ENCODE measurements around the gene FAXDC2.
"Not testable (repeated sequence)": the region's sequence is repeated elsewhere in the genome, so short reads cannot be mapped to it uniquely, and the experiment has no call there.

Gene FAXDC2

DNA sequence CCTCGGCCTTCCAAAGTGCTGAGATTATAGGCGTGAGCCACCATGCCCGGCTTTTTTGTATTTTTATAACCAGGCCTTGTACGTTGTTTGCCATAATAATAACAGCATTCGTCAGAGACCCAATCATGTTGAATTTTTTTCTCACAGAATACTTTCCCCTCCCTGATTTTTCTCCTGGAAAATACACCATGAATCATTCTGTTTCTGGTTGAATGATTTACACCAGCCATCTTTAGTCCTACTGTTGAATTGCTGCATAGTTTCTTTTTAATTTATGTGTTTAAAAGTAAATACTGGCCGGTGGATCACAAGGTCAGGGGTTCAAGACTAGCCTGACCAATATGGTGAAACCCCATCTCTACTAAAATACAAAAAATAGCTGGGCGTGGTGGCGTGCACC lies 11.5 kb upstream of the FAXDC2 start:
- no peak for DNase-seq (ENCODE audit: low spot score)

DNA sequence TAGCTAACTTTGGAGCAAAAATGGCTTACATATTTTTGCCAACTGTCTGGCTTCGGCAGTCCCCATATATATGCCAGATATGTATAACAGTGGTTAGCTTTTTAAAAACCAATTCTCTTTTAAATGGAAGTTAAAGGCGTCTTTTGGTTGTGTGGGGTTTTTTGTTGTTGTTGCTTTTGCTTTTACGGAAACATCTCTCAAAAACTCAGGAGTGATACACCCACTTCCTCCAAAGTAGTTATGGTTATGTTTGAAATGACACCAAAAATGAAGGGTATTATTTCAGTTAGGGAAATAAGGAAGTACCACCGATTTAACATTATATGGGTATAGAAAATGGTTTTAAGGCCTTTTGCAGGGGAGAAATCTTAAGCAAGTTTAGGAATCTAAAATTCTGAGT lies 10.4 kb upstream of the FAXDC2 start:
- DNase-seq (ENCODE audit: low spot score) = no peak

GRCh38 chr5:154860123-154860522 lies 9.7 kb upstream of the FAXDC2 start:
- no peak for DNase-seq (ENCODE audit: low spot score)

- peak; percentile 41 for DNase-seq (ENCODE audit: low spot score)
These were observed 8.8 kb upstream of the FAXDC2 start for GRCh38 chr5:154858972-154859871.

DNA sequence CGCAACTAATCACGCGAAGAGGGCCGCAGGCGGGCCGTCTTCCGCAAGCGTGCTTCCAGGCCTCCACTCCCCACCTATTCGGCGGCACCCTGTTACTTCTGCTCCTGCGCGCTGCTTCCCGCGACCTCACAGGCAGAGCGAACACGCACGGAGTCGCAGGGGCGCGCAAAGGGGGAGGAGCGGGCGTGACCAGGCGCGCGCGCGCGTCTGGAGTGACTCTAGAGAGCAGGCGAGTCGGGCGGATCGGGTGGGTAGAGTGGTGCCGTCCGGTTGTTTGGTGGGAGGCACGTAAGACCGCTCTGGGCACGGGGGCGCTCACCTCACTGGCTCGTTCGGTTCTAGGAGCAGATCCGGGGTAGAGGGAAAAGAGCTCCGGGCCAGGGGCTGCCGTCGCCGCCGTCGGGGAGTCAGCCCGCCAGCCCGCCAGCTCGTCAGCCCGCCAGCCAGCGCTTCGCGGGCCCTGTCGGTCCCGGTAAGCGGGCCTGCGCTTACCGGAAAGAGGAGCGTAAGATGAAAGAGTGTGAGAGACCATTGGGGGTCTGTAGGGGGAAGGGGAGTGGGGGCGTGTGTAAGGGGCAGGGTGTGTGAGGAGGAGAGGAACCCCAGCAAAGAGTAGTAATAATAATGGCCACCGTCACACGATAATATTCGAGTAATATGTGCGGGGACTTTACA lies 8.0 kb upstream of the FAXDC2 start, which contains the start of gene CNOT8:
CNOT8 (plus strand) TSS at position 331 of the 675 bp plus-strand sequence. CDS start 4,652 bp downstream, outside the sequence.
- DNase-seq (ENCODE audit: low spot score) = peak; percentile 91

DNA sequence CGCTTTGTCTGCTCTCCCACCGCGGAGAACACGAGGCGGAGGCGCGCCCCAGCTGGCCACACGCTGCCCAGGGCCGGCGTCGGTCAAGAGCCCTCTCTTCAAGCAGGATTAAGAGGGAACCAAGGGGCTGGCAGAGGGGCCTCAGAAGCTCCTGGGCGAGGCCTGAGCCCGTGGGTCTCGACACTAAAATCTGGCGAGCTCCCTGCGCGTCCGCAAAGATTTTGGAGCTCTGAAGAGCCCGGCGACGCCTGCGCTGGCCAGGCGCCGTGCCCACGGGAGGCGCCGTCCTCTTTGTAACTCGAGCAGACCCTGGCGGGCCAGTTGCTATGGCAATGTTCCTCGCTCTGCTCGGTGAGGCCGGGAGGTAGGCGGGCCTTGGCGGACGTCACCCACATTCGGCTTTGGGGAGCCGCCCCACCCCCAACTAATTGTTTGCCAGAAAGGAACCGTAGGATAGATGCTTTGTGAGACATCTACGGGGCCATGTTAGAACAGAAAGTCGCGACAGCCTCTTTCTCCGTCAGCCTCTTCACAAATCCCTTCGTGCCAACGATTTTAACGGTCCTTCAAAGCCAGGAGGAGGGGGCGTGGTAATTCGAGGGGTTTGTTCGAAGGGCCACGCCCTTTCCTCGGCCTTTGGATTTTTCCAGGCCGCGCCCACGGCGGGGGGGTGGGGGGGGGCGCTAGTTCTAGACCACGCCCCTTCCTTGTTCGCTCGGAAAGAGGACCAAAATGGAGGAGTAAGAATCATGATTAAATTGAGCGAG lies 7.3 kb upstream of the FAXDC2 start:
- DNase-seq (ENCODE audit: low spot score) = peak; percentile 83

- no peak for DNase-seq (ENCODE audit: low spot score)
These were observed 948 bp upstream of the FAXDC2 start for GRCh38 chr5:154851351-154851750.

- no peak for DNase-seq (ENCODE audit: low spot score)
These were observed 607 bp downstream of the FAXDC2 start for GRCh38 chr5:154849791-154850201.

DNA sequence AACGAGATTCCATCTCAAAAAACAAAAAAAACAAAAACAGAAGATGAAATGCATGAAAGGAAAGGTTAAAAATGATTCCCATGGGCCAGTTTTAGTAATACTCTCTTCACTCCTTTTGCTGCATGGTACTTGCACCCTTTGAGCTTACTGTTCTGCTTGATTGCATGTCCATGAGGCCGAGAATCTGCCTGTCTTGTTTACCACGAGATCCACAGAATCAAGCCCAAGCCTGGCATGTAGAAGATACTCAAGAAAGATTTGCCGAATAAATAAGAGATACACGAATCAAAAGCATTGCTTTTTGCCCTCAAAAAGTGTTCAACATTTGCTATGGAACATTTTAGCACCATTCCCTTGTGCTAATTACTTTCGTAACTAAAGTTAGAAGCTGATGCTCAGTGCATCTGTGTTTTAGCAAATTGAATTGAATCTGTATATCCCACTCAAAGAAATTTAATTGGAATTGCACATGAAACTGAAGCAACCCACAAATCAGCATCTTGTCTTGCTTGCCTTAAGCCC lies 1.1 kb downstream of the FAXDC2 start:
- no peak for DNase-seq (ENCODE audit: low spot score)

- no peak for DNase-seq (ENCODE audit: low spot score)
These were observed 5.6 kb downstream of the FAXDC2 start for GRCh38 chr5:154844809-154845208.

- DNase-seq (ENCODE audit: low spot score) = no peak
These were observed 7.5 kb downstream of the FAXDC2 start for GRCh38 chr5:154842689-154843530.

- no peak for DNase-seq (ENCODE audit: low spot score)
These were observed 9.1 kb downstream of the FAXDC2 start for GRCh38 chr5:154841273-154841661.

GRCh38 chr5:154840435-154841272 lies 9.7 kb downstream of the FAXDC2 start:
- peak; percentile 79 for DNase-seq (ENCODE audit: low spot score)

DNA sequence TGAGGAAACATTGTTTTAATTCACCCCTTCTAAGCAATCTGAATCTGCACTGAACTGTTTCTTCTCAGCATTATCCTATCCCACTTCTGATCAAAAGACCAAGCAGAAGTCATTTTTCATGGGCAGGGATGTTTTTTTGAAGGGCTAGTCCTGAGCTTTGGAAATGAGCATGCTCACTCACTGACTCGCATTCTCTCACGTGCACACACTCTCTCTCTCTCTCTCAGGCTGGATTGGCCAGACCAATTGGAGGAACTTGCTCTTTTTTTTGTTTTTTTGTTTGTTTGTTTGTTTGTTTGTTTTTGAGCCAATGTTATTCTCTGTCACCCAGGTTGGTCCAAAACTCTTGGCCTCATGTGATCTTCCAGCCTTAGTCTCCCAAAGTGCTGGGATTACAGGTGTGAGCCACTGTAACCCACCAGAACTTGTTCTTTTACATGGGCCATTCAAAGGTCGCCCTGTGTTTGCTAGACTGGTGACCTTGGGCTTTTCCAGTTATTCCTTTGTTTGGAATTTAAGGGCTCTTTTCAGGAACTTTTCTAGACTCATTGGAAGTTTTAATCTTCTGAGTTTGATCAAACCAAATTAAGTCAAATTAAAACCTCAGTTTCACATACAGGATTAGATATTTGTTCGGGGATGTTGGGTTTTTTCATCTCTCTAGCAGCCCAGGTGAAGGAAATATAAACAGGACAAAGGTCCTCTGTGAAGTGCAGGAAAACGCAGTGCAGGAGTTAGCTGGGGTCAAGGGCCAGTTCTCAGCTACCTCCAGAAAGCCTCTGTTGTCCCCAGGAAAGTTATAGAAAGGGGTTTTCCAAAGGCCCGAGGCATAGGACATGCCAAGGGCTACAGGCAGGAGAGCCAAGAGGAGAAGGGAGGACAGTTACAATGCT lies 13.1 kb downstream of the FAXDC2 start:
- DNase-seq (ENCODE audit: low spot score) = no peak

DNA sequence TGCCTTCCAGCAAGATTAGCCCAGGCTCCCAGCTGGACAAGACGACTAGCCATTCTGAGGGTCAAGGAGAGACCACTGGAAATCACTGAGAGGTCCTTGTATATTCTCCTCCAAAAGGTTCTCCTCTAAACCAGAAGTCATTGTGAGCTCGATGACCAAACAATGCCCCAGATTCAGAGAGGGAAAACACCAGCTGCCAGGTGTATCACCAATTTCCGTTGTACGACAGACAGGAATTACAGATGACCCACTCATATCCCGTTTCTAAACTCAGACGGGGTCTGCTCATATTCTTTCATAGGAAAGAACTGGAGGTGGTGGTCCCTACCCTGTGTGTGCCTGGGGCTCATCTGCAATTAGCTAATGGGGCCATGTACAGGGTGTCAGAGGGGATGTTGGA lies 14.2 kb downstream of the FAXDC2 start:
- DNase-seq (ENCODE audit: low spot score) = no peak

DNA sequence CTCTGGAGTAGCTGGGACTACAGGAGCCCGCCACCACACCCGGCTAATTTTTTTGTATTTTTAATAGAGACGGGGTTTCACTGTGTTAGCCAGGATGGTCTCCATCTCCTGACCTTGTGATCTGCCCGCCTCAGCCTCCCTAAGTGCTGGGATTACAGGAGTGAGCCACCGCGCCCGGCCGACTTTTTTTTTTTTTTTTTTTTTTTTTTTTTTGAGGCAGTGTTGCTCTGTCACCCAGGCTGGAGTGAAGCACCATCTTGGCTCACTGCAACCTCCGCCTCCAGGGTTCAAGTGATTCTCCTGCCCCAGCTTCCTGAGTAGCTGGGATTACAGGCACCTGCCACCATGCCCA lies 14.7 kb downstream of the FAXDC2 start:
- not testable (repeated sequence) for DNase-seq (ENCODE audit: low spot score)

- DNase-seq (ENCODE audit: low spot score) = peak; percentile 43
These were observed 16.4 kb downstream of the FAXDC2 start for GRCh38 chr5:154834053-154834452.

- not testable (repeated sequence) for DNase-seq (ENCODE audit: low spot score)
These were observed 17.6 kb downstream of the FAXDC2 start for GRCh38 chr5:154832804-154833203.

DNA sequence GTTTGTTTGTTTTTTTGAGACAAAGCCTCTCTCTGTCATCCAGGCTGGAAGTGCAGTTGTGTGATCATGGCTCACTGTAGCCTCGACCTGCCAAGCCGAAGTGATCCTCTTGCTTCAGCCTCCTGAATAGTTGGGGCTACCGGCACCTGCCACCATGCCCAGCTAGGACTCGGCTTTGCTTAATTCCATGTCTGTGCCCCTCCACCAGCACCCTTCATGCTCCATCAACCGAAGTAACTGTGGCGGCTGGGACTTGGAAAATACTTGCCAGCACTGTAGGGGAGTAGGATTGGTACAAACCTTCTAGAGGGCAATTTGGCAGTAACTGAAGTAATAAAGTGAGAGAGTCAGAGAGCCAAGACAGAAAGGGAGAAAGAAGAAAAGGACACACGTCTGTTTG lies 19.0 kb downstream of the FAXDC2 start:
- no peak for DNase-seq (ENCODE audit: low spot score)
